Bone marrow (tissue), 2 donors: Measurements from ENCODE around the gene MAP2K3.
"Not testable (repeated sequence)": the region's sequence is repeated elsewhere in the genome, so short reads cannot be mapped to it uniquely, and the experiment has no call there.

ENCODE experiments used
- DNase-seq, 2 donors: peaks; one replicate each; lab custom pipeline; 2025; lab: John Stamatoyannopoulos, UW

The MAP2K3 gene

DNA sequence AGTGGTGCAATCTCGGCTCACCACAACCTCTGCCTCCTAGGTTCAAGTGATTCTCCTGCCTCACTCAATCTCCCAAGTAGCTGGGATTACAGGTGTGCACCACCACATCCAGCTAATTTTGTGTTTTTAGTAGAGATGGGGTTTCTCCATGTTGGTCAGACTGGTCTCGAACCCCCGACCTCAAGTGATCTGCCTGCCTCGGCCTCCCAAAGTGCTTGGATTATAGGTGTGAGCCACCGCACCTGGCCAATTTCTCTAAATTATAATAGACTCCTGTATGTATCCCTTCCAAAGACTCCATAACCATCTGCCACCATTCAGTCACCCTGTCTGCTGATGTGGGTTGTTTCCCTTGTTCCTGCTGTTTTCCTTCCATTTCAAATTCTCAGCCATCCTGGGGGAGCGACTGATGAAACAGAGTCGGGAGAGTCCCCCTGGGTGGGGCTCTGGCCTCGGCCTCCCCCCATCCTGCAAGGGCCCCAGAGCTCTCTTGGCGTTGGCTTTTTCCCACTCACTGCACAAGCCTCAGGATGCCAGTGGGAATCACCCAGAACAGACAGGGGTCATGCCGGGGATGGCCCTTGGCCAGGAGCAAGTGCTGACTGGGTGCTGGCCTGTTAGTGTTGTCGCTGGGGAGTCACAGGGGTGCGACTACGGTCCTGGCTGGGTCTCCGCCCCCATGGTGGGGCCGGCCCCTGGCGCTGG is 25.7 kb downstream of the MAP2K3 start:
- not testable (repeated sequence) for DNase-seq

DNA sequence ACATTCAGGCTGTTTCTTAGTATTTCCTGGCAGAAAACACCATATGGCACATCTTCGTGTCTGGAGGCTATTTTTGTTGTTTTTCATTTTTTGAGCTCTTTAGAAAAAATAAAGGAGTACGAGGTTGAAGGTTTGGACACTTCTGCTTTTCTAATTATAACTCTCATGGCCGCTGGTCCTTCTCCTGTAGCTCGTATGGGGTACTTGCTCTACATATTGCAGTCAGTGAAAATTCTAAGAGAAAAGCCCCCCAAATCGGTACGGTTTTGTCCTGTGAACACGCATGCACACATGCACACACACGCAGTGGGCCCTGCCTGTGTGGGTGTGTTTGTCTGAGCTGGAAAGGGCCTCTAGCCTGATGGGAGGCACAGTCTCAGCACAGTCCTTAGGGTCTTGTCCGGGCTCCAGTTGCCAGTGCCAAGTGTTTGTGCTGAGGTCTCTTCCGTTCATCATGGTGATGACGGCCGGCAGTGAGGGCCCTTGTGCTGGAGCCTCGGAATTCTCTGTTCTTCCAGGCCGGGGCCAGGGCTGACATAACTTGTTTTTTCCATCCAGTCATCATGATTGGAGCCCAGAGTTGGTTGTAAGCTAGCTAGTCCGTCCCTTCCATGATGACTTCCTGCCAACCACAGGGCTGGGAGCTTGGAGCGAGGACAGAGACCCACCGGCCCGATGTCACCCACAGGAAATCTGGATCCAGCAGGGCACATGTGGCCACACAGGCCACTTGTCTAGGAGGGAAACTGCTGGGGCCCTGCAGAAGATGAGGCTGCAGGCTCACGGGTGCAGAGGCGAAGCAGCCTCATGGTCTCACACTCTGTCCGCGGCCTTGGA is 26.5 kb downstream of the MAP2K3 start:
- DNase-seq: peak in 1 of 2 donors; percentile 18

DNA sequence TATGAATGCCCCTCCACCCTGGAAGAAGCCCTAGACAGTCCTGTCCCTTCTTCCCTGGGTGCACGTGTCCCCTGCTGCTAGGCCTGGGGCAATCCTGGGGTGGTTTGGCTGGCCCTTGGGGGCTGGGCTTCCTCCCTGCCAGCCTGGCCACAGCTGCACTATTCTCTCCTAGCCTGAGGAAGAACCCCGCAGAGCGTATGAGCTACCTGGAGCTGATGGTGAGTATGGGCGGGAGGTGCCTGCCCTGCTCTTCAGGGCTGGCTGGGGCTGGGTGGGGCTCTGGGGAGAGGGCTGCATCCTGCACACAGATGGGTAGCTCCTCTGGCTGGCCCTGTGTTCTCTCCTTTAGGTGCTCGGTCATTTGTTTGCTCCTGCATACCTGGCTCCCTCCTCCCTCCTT is 28.8 kb downstream of the MAP2K3 start:
- no peak for DNase-seq

DNA sequence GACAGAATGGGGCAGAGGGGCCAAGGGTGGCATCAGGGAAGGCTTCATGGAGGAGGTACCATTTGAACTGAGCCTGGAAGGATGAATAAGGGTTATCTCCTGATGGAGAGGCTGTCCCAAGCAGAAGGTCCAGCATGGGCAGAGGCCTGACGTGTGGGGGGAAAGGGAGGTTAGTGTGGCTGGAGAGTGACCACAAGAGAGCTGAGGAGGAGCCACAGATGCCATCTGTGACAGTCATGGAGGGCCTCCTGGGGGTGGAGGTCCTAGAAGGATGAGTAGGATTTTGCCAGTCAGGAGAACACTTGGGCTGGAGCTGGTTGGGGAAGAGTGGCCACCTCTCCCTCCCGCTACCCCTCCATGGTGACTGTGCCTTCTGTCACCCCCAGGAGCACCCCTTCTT is 29.2 kb downstream of the MAP2K3 start:
- DNase-seq: not testable (repeated sequence)

DNA sequence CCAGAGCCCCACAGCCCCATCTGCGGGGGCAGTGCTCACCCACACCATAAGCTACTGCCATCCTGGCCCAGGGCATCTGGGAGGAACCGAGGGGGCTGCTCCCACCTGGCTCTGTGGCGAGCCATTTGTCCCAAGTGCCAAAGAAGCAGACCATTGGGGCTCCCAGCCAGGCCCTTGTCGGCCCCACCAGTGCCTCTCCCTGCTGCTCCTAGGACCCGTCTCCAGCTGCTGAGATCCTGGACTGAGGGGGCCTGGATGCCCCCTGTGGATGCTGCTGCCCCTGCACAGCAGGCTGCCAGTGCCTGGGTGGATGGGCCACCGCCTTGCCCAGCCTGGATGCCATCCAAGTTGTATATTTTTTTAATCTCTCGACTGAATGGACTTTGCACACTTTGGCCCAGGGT is 29.8 kb downstream of the MAP2K3 start:
- DNase-seq: not testable (repeated sequence)

- not testable (repeated sequence) for DNase-seq
These were observed 30.2 kb downstream of the MAP2K3 start for GRCh38 chr17:21314701-21315111.

DNA sequence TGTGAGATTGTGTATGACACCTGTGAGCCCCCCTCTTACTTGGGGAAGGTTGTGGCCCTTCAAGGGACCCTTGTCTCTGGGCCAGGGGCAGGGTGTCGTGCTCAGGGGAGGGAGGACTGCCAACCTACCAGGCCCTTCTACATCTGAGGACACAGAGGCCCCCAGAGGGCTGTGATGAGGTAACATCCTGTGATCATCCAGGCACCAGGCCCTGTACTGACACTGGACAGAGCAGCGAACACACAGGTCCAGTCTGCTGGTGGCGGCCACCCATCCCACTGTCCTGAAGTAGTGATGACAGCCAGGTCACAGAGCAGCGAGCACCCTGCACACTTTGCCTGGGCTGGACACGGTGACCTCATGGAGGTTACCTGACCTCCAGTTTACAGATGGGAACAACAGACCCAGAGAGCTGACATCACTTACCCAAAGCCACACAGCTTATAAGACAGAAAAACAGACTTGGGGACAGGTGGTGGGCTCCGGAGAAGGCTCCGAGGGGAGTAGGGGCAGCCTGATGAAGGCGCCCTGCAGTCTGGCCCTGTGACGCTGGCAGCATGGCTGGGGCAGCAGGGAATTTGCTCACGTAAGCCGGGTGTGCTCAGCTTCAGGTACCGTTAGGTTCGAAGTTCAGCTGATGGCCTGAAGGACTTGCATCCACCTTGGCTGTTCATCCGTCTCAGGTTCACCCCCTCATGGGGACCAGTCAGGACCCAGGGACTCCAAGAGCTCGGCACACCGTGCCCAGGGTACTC is 30.9 kb downstream of the MAP2K3 start:
- DNase-seq: not testable (repeated sequence)

DNA sequence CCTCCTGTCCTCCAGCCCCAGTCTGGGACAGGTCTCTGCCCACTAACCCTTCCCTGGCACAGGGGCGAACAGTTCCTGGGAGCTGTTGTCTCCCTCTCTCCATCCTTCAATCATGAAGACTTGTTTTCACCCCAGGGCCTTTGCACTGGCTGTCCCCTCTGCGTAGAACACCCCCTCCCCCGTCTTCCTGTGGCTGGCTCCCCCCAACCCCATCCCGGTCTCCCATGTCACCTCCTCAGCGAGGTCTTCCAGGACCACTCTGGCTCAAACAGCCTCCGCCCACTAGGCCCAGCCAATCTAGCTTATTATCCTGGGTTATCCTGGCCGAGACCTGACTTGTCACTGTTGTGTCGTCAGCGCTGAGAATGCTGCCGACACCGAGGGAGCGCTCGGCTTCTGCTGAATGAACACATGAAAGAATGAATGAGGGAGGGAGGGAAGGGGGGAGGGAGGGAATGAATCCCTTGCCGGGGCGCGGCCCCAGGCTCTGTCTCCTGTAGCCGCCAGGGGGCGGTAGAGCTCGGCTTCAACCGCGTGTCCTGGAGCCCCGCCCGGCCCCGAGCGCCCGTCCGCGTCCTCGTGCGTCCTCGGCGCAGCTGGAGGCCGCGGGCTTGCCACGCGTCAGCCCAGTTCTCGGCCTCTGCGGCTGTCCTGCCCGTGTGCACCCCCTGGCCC is 31.8 kb downstream of the MAP2K3 start:
- not testable (repeated sequence) for DNase-seq

DNA sequence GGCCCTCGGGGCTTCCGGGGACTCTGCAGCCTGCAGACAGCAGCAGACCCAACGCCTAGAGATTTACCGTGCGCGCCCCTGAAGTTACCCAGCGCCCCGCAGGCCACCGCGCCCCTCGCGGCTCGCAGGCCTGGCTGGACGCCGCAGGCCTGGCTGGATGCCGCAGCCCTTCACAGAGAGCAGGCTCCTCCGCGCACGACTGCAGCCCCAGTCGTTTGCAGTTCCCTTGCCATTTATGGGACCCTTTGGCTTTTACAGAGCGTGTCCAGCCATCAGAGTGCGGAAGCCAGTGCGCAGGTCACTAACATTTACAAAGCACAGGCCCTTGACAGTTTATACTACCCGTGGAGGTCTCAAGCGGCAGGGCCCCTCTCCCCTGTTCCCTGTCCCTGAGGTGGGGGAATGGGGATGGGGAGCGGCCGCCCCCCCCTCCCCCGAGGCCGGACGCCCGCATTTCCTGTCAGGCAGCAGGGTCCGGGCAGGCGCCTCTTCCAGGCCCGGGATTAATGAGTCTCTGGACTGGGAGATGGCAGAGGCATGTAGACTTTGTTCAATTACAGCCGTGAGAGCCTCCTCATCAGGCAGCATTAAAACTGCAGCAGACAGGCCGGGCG is 32.5 kb downstream of the MAP2K3 start:
- DNase-seq: not testable (repeated sequence)

GRCh38 chr17:21317821-21318220 is 33.3 kb downstream of the MAP2K3 start:
- not testable (repeated sequence) for DNase-seq

- no peak for DNase-seq
These were observed 33.9 kb downstream of the MAP2K3 start for GRCh38 chr17:21318439-21318838.

DNA sequence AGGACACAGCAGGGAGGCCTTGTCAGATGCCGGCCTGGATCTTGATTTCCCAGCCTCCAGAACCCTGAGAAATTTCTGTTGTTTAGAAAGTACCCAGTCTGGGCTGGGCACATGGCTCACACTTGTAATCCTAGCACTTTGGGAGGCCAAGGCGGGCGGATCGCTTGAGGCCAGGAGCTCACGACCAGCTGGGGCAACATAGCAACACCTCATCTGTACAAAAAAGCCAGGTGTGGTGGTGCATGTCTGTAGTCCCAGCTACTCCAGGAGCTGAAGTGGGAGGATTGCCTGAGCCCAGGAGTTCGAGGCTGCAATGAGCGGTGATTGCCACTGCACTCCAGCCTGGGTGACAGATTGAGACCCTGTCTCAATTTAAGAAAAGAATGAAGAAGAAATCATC is 34.3 kb downstream of the MAP2K3 start:
- not testable (repeated sequence) for DNase-seq

DNA sequence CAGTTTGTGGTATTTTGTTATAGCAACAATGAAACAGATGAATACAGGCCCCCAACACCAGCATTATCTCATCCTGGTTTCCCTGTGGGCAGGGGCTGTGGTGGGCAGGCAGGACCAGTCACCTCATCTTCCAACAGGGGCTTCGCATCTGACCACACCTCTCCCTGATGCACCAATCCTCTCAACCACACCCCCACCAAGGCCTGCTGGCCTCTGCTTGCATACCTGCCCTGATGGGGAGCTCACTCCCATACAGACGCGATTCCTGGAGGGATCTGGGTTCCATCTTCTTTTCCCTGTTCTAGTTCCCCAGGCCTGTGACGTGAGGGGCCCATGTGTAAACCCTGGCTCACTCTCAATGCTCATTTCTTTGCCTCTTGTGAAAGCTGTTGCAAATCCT is 34.7 kb downstream of the MAP2K3 start:
- DNase-seq: not testable (repeated sequence)

GRCh38 chr17:21319686-21320375 is 35.3 kb downstream of the MAP2K3 start:
- not testable (repeated sequence) for DNase-seq

DNA sequence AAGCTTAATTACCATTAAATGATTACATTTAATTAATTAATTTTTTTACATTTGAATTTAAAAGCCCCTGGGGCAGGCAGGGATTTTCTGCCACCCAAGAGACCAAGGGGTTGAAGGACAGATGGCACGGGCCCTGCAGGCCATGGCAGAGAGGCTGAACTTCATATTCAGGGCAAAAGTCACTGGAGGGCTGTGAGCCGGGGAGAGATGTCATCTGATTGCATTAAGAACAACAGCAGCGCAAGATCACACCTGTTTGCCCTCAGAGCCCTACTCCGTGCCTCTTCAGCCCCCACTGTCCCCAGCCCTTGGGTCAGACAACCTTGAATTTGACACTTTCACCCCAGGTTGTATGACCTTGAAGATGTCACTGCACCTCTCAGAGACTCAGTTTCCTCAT is 35.9 kb downstream of the MAP2K3 start:
- DNase-seq: not testable (repeated sequence)

- DNase-seq: not testable (repeated sequence)
These were observed 36.5 kb downstream of the MAP2K3 start for GRCh38 chr17:21321061-21321460.

DNA sequence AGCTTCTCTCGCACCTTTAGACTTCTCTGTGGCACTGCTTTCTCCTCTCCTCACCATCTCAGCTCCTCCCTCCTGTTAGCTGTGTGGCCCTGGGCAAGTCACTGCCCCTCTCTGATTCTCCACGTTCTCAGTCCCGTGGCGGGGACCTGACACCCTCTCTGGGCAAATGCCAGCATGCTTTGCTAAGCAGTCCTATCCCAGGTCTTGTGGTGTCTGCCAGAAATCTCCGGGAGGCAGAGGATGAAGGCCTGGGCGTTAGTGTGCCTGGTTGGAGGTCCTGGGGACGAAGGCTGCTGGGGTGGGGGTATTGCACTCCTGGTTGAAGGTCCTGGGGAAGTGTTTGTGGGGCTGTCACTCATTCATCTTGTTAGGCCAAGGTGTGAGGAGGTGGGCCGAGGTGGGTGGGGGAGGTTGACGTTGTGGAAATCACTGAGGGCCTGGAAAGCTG is 37.3 kb downstream of the MAP2K3 start:
- not testable (repeated sequence) for DNase-seq

- not testable (repeated sequence) for DNase-seq
These were observed 39.0 kb downstream of the MAP2K3 start for GRCh38 chr17:21323257-21324111.

DNA sequence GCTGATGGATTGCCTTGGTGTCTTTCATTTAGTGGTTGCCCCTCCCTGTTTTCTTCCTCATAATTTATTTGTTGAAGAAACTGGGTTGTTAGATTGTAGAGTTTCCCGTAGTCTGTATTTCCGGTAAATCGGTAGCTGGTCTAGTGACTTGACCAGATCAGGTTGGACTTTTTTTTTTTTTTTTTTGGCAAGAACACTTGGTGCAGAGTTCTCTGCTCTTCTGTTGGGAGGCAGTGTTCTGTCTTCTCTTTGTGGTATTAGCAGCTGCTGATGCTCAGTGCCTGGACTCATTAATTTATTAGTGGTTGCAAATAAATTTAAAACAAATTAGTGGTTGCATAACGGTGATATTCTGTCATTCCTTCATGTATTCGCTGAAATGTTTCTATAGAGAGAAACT is 40.2 kb downstream of the MAP2K3 start:
- DNase-seq: not testable (repeated sequence)

GRCh38 chr17:21327921-21328320 is 43.4 kb downstream of the MAP2K3 start:
- not testable (repeated sequence) for DNase-seq
